ENCODE measurements around the gene MAMLD1. TPM values are rescaled to one million over a fixed set of nuclear protein-coding genes. Genes with fewer than 3 reads are reported as not detected.

The MAMLD1 gene
- total and polyA plus RNA-seq, 4 donors: 0.59 to 1.1 (median 0.76) TPM

DNA sequence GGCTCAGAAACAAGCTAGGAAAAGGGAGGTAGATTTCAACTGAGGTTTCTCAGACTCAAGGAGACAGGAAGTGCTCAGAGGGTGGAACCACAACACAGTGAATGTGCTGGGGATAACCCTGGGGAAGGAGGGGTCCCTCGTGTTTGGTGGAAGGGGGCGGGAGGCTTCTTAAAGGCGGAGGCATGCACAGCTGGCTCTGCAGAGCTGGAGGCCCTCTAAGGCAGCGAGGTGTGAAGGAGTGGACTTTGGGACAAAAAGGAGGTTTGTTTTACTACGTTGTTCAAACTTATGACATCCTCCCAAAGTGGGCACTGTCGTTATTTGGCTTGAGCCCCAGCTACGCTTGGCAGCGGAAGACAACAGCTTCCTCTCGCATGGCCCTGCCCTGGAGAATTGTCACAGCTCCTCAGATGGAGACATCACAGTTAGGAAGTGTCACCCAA lies 183.6 kb downstream of the MAMLD1 start:
- H3K36me3 ChIP-seq (ENCODE audit: control insufficient read depth in 4 of 4, insufficient read depth in 3 of 4, low read depth in 1 of 4, low read length in 3 of 4): no peaks in the 10 kb centered on the region
- H3K27me3 ChIP-seq (ENCODE audit: control insufficient read depth in 4 of 4, insufficient read depth in 4 of 4, low read length in 3 of 4): no peaks in the 10 kb centered on the region
- TF ChIP-seq FOXA1 (IDR thresholded peaks at IDR 0.05) (no peak), FOXA2 (IDR thresholded peaks at IDR 0.05) (no peak), HNF4A (conservative IDR thresholded peaks at IDR 0.05) (peak; percentile 45 to 58), RXRA (IDR thresholded peaks at IDR 0.05) (no peak), RAD21 (IDR thresholded peaks at IDR 0.05) (peak in 1 of 2 donors; percentile 3), EGR1 (IDR thresholded peaks at IDR 0.05; ENCODE audit: low read depth in 2 of 2) (no peak), SP1 (IDR thresholded peaks at IDR 0.05) (no peak)
- TF ChIP-seq, protein P1, sequence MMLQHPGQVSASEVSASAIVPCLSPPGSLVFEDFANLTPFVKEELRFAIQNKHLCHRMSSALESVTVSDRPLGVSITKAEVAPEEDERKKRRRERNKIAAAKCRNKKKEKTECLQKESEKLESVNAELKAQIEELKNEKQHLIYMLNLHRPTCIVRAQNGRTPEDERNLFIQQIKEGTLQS (IDR thresholded peaks at IDR 0.05): no peak
- TF ChIP-seq, protein P2, sequence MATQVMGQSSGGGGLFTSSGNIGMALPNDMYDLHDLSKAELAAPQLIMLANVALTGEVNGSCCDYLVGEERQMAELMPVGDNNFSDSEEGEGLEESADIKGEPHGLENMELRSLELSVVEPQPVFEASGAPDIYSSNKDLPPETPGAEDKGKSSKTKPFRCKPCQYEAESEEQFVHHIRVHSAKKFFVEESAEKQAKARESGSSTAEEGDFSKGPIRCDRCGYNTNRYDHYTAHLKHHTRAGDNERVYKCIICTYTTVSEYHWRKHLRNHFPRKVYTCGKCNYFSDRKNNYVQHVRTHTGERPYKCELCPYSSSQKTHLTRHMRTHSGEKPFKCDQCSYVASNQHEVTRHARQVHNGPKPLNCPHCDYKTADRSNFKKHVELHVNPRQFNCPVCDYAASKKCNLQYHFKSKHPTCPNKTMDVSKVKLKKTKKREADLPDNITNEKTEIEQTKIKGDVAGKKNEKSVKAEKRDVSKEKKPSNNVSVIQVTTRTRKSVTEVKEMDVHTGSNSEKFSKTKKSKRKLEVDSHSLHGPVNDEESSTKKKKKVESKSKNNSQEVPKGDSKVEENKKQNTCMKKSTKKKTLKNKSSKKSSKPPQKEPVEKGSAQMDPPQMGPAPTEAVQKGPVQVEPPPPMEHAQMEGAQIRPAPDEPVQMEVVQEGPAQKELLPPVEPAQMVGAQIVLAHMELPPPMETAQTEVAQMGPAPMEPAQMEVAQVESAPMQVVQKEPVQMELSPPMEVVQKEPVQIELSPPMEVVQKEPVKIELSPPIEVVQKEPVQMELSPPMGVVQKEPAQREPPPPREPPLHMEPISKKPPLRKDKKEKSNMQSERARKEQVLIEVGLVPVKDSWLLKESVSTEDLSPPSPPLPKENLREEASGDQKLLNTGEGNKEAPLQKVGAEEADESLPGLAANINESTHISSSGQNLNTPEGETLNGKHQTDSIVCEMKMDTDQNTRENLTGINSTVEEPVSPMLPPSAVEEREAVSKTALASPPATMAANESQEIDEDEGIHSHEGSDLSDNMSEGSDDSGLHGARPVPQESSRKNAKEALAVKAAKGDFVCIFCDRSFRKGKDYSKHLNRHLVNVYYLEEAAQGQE (IDR thresholded peaks at IDR 0.05): no peak
- TF ChIP-seq, protein P3, sequence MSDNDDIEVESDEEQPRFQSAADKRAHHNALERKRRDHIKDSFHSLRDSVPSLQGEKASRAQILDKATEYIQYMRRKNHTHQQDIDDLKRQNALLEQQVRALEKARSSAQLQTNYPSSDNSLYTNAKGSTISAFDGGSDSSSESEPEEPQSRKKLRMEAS (IDR thresholded peaks at IDR 0.05): no peak
- peak overlapping the region; percentile 91 to 92 for H3K27ac ChIP-seq (ENCODE audit: low read depth in 1 of 2, low read length in 2 of 2)
- peaks cover 7 to 20% (median 11%) of the 10 kb centered on the region in 4 donors for H3K4me1 ChIP-seq (ENCODE audit: control insufficient read depth in 4 of 4, insufficient read depth in 4 of 4, low read length in 3 of 4)
- no peaks in the 10 kb centered on the region for H3K9me3 ChIP-seq (ENCODE audit: control insufficient read depth in 4 of 4, low read length in 3 of 4)
- 24% methylated on average over 9 of the region's 9 CpGs for WGBS
- DNase-seq (ENCODE audit: low spot score): no peak
- peak overlapping the region in 1 of 3 donors; percentile 35 for H3K4me3 ChIP-seq (ENCODE audit: low read depth in 1 of 3, low read length in 3 of 3)
- H3K9ac ChIP-seq (ENCODE audit: low read depth in 1 of 2, low read length in 2 of 2): peak overlapping the region in 1 of 2 donors; percentile 13

DNA sequence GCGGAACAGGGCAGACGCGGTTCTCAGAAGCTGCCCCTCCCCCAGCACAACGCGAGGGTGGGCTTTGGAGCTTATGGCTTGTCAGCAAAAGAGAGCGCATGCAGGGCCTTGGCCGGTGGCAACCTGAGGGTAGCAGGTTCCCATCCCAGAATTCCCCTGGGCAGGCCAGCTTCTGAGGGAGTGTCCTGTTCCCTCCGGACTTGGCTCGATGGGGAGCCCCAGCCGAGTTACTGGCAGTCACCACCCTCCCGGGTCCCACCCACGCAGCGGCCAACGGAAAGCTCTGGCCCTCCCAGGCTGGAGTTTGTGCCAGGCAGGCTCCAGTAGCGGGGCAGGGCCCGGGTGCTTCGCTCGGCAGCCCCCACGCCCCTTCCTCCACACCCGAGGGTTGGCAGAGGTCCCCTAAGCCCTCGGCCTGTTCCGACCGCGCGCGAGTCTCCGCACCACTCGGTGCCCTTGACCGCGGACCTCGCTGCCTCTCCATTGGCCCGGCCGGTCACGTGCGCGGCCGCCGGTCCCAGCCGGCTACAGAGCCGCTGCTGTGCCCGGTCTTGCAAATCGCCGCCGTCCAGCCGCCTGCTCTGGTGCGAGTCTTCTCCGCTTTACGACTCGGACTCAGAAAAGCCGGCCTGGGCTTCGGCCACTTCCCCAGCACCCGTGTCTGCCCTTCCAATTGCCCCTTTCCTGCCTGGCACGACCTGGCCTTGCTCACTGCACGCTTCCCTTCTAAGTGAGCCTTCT lies 184.4 kb downstream of the MAMLD1 start:
- TF ChIP-seq HNF4A (conservative IDR thresholded peaks at IDR 0.05) (peak; percentile 39 to 49), EGR1 (IDR thresholded peaks at IDR 0.05; ENCODE audit: low read depth in 2 of 2) (peak; percentile 96 to 97), RAD21 (IDR thresholded peaks at IDR 0.05) (peak in 1 of 2 donors; percentile 13), YY1 (IDR thresholded peaks at IDR 0.05) (no peak), FOXA2 (IDR thresholded peaks at IDR 0.05) (no peak), SP1 (IDR thresholded peaks at IDR 0.05) (peak; percentile 81), HNF4G (IDR thresholded peaks at IDR 0.05) (no peak), GABPA (IDR thresholded peaks at IDR 0.05 in 1 of 2, conservative IDR thresholded peaks at IDR 0.05 in 1 of 2) (peak in 1 of 2 donors; percentile 28), RXRA (IDR thresholded peaks at IDR 0.05) (peak; percentile 31 to 53)
- TF ChIP-seq, protein P3 (IDR thresholded peaks at IDR 0.05): no peak
- TF ChIP-seq, protein P4, sequence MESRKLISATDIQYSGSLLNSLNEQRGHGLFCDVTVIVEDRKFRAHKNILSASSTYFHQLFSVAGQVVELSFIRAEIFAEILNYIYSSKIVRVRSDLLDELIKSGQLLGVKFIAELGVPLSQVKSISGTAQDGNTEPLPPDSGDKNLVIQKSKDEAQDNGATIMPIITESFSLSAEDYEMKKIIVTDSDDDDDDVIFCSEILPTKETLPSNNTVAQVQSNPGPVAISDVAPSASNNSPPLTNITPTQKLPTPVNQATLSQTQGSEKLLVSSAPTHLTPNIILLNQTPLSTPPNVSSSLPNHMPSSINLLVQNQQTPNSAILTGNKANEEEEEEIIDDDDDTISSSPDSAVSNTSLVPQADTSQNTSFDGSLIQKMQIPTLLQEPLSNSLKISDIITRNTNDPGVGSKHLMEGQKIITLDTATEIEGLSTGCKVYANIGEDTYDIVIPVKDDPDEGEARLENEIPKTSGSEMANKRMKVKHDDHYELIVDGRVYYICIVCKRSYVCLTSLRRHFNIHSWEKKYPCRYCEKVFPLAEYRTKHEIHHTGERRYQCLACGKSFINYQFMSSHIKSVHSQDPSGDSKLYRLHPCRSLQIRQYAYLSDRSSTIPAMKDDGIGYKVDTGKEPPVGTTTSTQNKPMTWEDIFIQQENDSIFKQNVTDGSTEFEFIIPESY (IDR thresholded peaks at IDR 0.05): peak; percentile 20
- TF ChIP-seq, protein P1 (IDR thresholded peaks at IDR 0.05): no peak
- TF ChIP-seq, protein P2 (IDR thresholded peaks at IDR 0.05): peak; percentile 63
- peak overlapping the region; percentile 62 for H3K9ac ChIP-seq (ENCODE audit: low read depth in 1 of 2, low read length in 2 of 2)
- WGBS: 4% methylated on average over 54 of the region's 54 CpGs

More for the DNA sequence above, 184.4 kb downstream of the MAMLD1 start:
- Histone ChIP-seq H3K27me3 (ENCODE audit: control insufficient read depth in 4 of 4, insufficient read depth in 4 of 4, low read length in 3 of 4) (no peaks in the 10 kb centered on the region), H3K4me1 (ENCODE audit: control insufficient read depth in 4 of 4, insufficient read depth in 4 of 4, low read length in 3 of 4) (peaks cover 7 to 20% (median 11%) of the 10 kb centered on the region in 4 donors), H3K4me3 (ENCODE audit: low read depth in 1 of 3, low read length in 3 of 3) (peak overlapping the region; percentile 29 to 51 (median 47)), H3K27ac (ENCODE audit: low read depth in 1 of 2, low read length in 2 of 2) (peak overlapping the region; percentile 91 to 92), H3K36me3 (ENCODE audit: control insufficient read depth in 4 of 4, insufficient read depth in 3 of 4, low read depth in 1 of 4, low read length in 3 of 4) (no peaks in the 10 kb centered on the region), H3K9me3 (ENCODE audit: control insufficient read depth in 4 of 4, low read length in 3 of 4) (no peaks in the 10 kb centered on the region)
- peak; percentile 45 for DNase-seq (ENCODE audit: low spot score)
